Lung microvascular endothelial cell (primary cell): ENCODE data around the gene KCNAB3. TPM values are rescaled to one million over a fixed set of nuclear protein-coding genes. Genes with fewer than 3 reads are reported as not detected.

Source experiments
- DNase-seq, 2 donors: peaks; one replicate each; pipeline versions ENCODE4 v3.0.0 to v3.0.0-alpha.2; 2010; ENCODE audit warnings: low read depth in 2 of 2
- total RNA-seq: library from RNA; depleted of rRNA; stranded (reverse); fragments of >200 nt; gene quantifications from 2 replicates; pipeline ENCODE4 v1.2.1, GENCODE V29; 2014

The KCNAB3 gene
- total RNA-seq, 1 donor from 2014 or later, result 0.40 TPM

GRCh38 chr17:7881276-7882054, 48.2 kb downstream of the KCNAB3 start:
- DNase-seq, result peak in 1 of 2 donors; percentile 56

DNA sequence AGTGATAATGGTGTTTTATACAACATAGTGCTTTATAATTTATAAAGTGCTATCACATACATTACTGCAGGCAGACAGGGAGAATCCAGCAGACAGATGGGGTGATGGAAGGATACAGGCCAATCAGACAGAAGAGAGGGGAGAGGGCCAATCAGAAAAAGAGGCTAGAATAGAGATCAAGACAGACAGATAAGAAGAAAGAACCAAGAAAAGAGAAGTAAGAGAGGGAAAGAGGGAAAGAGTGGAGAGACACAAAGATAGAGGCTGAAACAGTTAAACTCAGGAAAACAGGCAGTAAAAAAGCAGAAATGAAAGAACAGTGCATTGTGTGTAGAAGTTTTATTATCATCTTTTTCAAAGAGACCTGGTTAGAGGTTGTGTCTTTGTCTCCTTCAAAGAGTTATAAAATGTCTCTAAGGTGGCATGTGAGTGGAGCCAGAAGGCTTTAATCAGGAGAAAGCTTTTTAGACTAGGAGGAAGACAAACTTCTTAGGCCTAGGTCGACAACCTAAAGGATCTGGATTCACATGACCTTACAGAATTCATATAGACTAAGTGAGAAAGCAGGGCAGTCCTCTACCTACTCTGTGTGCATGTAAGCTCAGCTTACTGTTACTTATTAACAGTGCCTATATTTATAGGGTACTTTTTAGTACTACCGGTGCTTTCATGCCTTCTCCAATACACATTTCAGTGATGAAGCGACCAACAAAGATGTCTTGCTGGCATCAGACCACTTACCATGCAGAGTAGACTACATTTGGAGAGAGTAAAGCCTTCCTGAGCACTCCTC, 49.4 kb downstream of the KCNAB3 start:
- DNase-seq, result no peak

DNA sequence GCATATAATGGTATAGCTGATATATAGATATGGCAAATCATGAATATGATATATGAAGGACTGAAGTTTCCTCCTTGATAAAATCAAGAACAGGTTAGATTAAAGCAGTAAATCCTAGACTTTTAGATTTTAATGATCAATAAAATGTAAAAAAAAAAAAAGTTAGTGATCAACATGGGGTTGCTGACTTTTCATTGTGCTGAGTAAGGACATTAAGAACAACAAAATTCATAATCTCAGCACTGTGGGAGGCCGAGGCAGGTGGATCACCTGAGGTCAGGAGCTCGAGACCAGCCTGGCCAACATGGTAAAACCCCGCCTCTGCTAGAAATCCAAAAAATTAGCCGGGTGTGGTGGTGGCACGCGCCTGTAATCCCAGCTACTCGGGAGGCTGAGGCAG, 51.4 kb downstream of the KCNAB3 start:
- no peak for DNase-seq

GRCh38 chr17:7875804-7876370, 53.8 kb downstream of the KCNAB3 start:
- DNase-seq, result no peak

DNA sequence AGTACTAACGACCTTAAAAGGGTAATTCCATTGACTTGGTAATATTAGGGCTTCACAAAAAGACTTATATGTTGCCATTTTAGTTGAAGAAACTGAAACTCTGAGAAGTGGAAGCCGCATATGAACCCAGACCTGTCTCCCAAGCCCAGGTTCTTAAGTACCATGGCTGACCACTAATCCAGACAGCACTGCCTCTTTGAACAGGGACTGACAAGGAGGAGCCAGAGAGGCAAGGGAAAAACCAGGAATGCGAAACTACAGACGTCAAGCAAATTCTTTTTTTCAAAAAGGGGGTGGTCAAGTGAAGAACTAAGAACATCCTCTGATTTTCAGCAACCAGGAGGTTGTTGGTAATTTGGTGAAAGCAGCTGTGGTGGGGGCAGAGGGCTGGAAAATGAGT, 56.6 kb downstream of the KCNAB3 start:
- no peak for DNase-seq

Other genes starting within 250 kb of the KCNAB3 start
- 27.8 and 37.0 TPM in 2 replicates for gene TP53, start 242.4 kb downstream of the KCNAB3 start, total RNA-seq
- 6.1 and 6.9 TPM in 2 replicates for gene WRAP53, start 241.4 kb downstream of the KCNAB3 start, total RNA-seq
- gene EFNB3, start 224.7 kb downstream of the KCNAB3 start, total RNA-seq, result 0.20 and 0.22 TPM in 2 replicates
- under 0.01 and 0.20 TPM in 2 replicates for gene DNAH2, start 212.1 kb downstream of the KCNAB3 start, total RNA-seq
- 1.3 and 1.8 TPM in 2 replicates for gene KDM6B, start 95.6 kb downstream of the KCNAB3 start, total RNA-seq
- 7.1 and 22.7 TPM in 2 replicates for gene TMEM88, start 74.8 kb downstream of the KCNAB3 start, total RNA-seq
- 152 and 178 TPM in 2 replicates for gene NAA38, start 72.3 kb downstream of the KCNAB3 start, total RNA-seq
- 4.6 and 5.6 TPM in 2 replicates for gene CYB5D1, start 71.9 kb downstream of the KCNAB3 start, total RNA-seq
- 58.0 and 58.7 TPM in 2 replicates for gene CHD3, start 41.1 kb downstream of the KCNAB3 start, total RNA-seq
- 0.44 and 0.79 TPM in 2 replicates for gene RNF227, start 13.6 kb downstream of the KCNAB3 start, total RNA-seq
- gene TRAPPC1, start 2.1 kb upstream of the KCNAB3 start, total RNA-seq, result 48.8 and 54.7 TPM in 2 replicates
- gene CNTROB, start 2.4 kb upstream of the KCNAB3 start, total RNA-seq, result 10.5 and 11.9 TPM in 2 replicates
- gene GUCY2D, start 72.8 kb upstream of the KCNAB3 start, total RNA-seq, result not detected in 2 replicates
- gene ALOX15B, start 109.2 kb upstream of the KCNAB3 start, total RNA-seq, result not detected in 2 replicates
- gene ALOX12B, start 157.9 kb upstream of the KCNAB3 start, total RNA-seq, result not detected in 2 replicates
- gene ALOXE3, start 188.7 kb upstream of the KCNAB3 start, total RNA-seq, result under 0.01 TPM in 1 of 2 replicates, not detected in the other
- gene HES7, start 194.2 kb upstream of the KCNAB3 start, total RNA-seq, result 0.22 TPM in 1 of 2 replicates, not detected in the other
- gene PER1, start 222.5 kb upstream of the KCNAB3 start, total RNA-seq, result 5.2 and 10.7 TPM in 2 replicates
- 2.8 and 4.6 TPM in 2 replicates for gene VAMP2, start 233.1 kb upstream of the KCNAB3 start, total RNA-seq
- 21.2 and 21.6 TPM in 2 replicates for gene TMEM107, start 246.5 kb upstream of the KCNAB3 start, total RNA-seq